Bronchial epithelial cell (primary cell): ENCODE data around the gene ALDH3B2. TPM values are rescaled to one million over a fixed set of nuclear protein-coding genes. Genes with fewer than 3 reads are reported as not detected.
"Not testable (repeated sequence)": the region's sequence is repeated elsewhere in the genome, so short reads cannot be mapped to it uniquely, and the experiment has no call there.

ENCODE experiments used
- DNase-seq: peaks from one replicate; pipeline ENCODE4 v3.0.0-alpha.2; 2010; ENCODE audit warnings: low read depth
- FAIRE-seq: peaks from 2 replicates; lab custom pipeline; 2011; peaks lifted over from hg19 to GRCh38; lab: Jason Lieb, UNC
- H3K27me3 ChIP-seq: 2 replicates; pipeline ENCODE4 v1.5.1; 2011; ENCODE audit warnings: low read length; ENCODE audit not compliant: control insufficient read depth, insufficient read depth
- H3K36me3 ChIP-seq: 2 replicates; pipeline ENCODE4 v1.5.1; 2011; ENCODE audit warnings: low read length; ENCODE audit not compliant: control insufficient read depth, insufficient read depth
- H3K4me3 ChIP-seq: 2 replicates; pipeline ENCODE4 v1.5.1; 2011; ENCODE audit warnings: mild to moderate bottlenecking, low read depth, low read length, control low read depth
- CTCF ChIP-seq: IDR thresholded peaks from 2 replicates; pipeline ENCODE4 v1.5.1; 2011; ENCODE audit warnings: mild to moderate bottlenecking, moderate library complexity, low read length, control low read depth, inconsistent platforms; ENCODE audit not compliant: insufficient read depth, severe bottlenecking
- total RNA-seq: library from RNA; depleted of rRNA; stranded (reverse); fragments of >200 nt; gene quantifications from 2 replicates; pipeline ENCODE4 v1.2.1, GENCODE V29; 2014

Gene ALDH3B2
- total RNA-seq, 1 donor from 2014 or later, result 17.9 TPM

- no peaks in the 10 kb centered on the region for H3K36me3 ChIP-seq
- FAIRE-seq (no peak), DNase-seq (peak; percentile 58)
- no peaks in the 10 kb centered on the region for H3K27me3 ChIP-seq
- peak within 1 kb of the TSS; percentile 59 for H3K4me3 ChIP-seq
- peak; percentile 89 for TF ChIP-seq CTCF
Measured at GRCh38 chr11:67629386-67630227, 44.8 kb downstream of the ALDH3B2 start, which contains the start of gene NUDT8. NUDT8 (minus strand) TSS chr11:67629937; CDS start chr11:67629911, 26 bp downstream.

DNA sequence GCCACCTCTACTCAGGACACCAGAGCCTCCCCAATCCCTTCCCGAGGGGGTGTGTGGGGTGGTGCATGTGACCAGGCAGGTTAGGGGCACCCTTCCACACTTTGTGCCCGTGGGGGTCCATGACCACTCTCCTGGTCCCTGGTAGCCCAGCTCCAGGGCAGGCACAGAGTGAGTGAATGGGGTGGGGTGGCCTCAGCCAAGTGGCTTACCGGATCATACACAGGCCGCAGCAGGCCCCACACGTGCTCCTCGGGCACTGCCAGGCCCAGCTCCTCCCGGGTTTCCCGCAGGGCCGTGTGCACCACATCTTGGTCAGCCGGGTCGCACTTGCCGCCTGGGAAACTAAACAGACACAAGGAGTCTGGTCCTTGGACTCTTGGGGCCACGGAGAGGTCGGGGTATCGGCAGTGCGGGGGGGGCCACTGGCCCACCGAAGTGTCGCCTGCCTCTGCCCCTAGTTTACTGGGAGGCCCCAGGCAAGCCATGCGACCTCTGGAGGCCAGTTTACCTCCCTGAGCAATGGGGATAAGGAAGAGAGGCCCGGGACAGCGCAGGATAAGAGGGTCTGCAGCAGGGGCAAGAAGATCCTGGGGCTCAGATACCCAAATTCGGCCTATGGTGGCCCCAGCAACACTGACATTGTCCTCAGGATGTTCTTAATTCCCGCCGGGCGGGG is 45.6 kb downstream of the ALDH3B2 start:
- FAIRE-seq, result no peak
- peak overlapping the region; percentile 59 for H3K4me3 ChIP-seq
- DNase-seq, result no peak

GRCh38 chr11:67627812-67628624 is 46.4 kb downstream of the ALDH3B2 start:
- FAIRE-seq, result no peak
- TF ChIP-seq CTCF, result no peak
- H3K36me3 ChIP-seq, result no peaks in the 10 kb centered on the region
- no peak overlapping the region for H3K4me3 ChIP-seq
- no peaks in the 10 kb centered on the region for H3K27me3 ChIP-seq
- no peak for DNase-seq

More for the DNA sequence above, 45.6 kb downstream of the ALDH3B2 start:
- Histone ChIP-seq H3K36me3 (no peaks in the 10 kb centered on the region), H3K27me3 (no peaks in the 10 kb centered on the region)
- TF ChIP-seq CTCF, result no peak

DNA sequence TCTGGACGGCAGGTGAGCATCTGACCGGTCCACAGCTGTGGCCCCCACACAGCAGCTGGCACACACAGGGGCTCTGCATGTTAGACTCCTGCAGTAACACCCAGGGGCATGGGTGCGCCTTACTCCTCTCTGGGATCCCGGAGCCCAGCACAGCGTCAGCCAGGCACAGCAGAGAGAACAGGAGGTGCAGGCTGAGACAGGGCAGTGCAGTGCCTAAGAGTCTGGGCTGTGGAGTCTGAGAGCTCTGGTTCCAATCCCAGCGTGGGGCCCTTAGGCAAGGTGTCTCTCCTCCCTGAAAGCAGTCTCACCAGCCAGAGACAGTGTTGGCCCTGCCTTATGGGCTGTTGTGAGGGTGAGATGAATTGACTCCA is 47.0 kb downstream of the ALDH3B2 start:
- FAIRE-seq, result no peak
- no peak for DNase-seq
- H3K4me3 ChIP-seq, result no peak overlapping the region
- no peak for TF ChIP-seq CTCF
- H3K27me3 ChIP-seq, result no peaks in the 10 kb centered on the region
- H3K36me3 ChIP-seq, result no peaks in the 10 kb centered on the region

- H3K27me3 ChIP-seq, result no peaks in the 10 kb centered on the region
- FAIRE-seq, result no peak
- no peak for TF ChIP-seq CTCF
- no peak for DNase-seq
- no peaks in the 10 kb centered on the region for H3K36me3 ChIP-seq
- no peak overlapping the region for H3K4me3 ChIP-seq
Measured at GRCh38 chr11:67626970-67627369, 47.5 kb downstream of the ALDH3B2 start.

- not testable (repeated sequence) for H3K4me3 ChIP-seq, H3K36me3 ChIP-seq, FAIRE-seq, DNase-seq, H3K27me3 ChIP-seq
Measured at GRCh38 chr11:67626131-67626833, 48.1 kb downstream of the ALDH3B2 start.

GRCh38 chr11:67623795-67624194 is 50.6 kb downstream of the ALDH3B2 start:
- not testable (repeated sequence) for H3K27me3 ChIP-seq, H3K36me3 ChIP-seq, DNase-seq, FAIRE-seq, H3K4me3 ChIP-seq

GRCh38 chr11:67622905-67623304 is 51.5 kb downstream of the ALDH3B2 start:
- H3K4me3 ChIP-seq, H3K27me3 ChIP-seq, DNase-seq, FAIRE-seq, H3K36me3 ChIP-seq: not testable (repeated sequence)
